Activated T-helper 17 cell treated with anti-CD3 and anti-CD28 coated beads, Interleukin-2, amount 50 U/mL, for 72 hours (primary cell): ENCODE measurements around the gene KLHL18. TPM values are rescaled to one million over a fixed set of nuclear protein-coding genes. Genes with fewer than 3 reads are reported as not detected.

ENCODE experiments used
- ATAC-seq: fragments of 150-1000 bp; cut with Tn5 transposase; replicated peaks from 2 replicates; pipeline ENCODE4 v1.10.0; 2021; ENCODE audit warnings: mild to moderate bottlenecking, moderate library complexity
- H3K27ac Mint-ChIP-seq: one replicate; pipeline ENCODE4 v1.8.0; 2022; ENCODE audit warnings: mixed read lengths
- H3K27me3 Mint-ChIP-seq: one replicate; pipeline ENCODE4 v1.8.0; 2022; ENCODE audit warnings: mixed read lengths
- H3K36me3 Mint-ChIP-seq: one replicate; pipeline ENCODE4 v1.8.0; 2022; ENCODE audit warnings: low read depth, mild to moderate bottlenecking, mixed read lengths
- H3K4me1 Mint-ChIP-seq: one replicate; pipeline ENCODE4 v1.8.0; 2022; ENCODE audit warnings: mixed read lengths
- H3K4me3 Mint-ChIP-seq: one replicate; pipeline ENCODE4 v1.8.0; 2022; ENCODE audit warnings: mild to moderate bottlenecking, mixed read lengths
- H3K9me3 Mint-ChIP-seq: one replicate; pipeline ENCODE4 v1.8.0; 2022; ENCODE audit warnings: mixed read lengths
- total RNA-seq, 2 donors: library from RNA; stranded (reverse); gene quantifications; one replicate each; pipeline ENCODE4 v1.2.3, GENCODE V29; 2022

The KLHL18 gene
- total RNA-seq, 2 donors from 2014 or later, result 19.1 to 54.8 TPM

- ATAC-seq, result no peak
- Mint-ChIP-seq H3K36me3 (peaks cover 14% of the 10 kb centered on the region), H3K27me3 (no peaks in the 10 kb centered on the region), H3K4me3 (no peak overlapping the region), H3K9me3 (no peaks in the 10 kb centered on the region), H3K4me1 (peaks cover 11% of the 10 kb centered on the region), H3K27ac (no peak overlapping the region)
Measured at GRCh38 chr3:47376393-47376792, 93.6 kb downstream of the KLHL18 start.

- no peak for ATAC-seq
- Mint-ChIP-seq H3K27me3 (no peaks in the 10 kb centered on the region), H3K4me3 (no peak overlapping the region), H3K9me3 (no peaks in the 10 kb centered on the region), H3K27ac (no peak overlapping the region), H3K36me3 (peaks cover 20% of the 10 kb centered on the region), H3K4me1 (peaks cover 16% of the 10 kb centered on the region)
Measured at GRCh38 chr3:47377186-47377585, 94.4 kb downstream of the KLHL18 start.

GRCh38 chr3:47378869-47379268 lies 96.1 kb downstream of the KLHL18 start:
- ATAC-seq, result no peak
- Mint-ChIP-seq H3K4me3 (peak overlapping the region; percentile 94), H3K9me3 (no peaks in the 10 kb centered on the region), H3K27ac (peak overlapping the region; percentile 99), H3K36me3 (peaks cover 31% of the 10 kb centered on the region), H3K27me3 (no peaks in the 10 kb centered on the region), H3K4me1 (peaks cover 27% of the 10 kb centered on the region)

GRCh38 chr3:47379411-47379899 lies 96.7 kb downstream of the KLHL18 start:
- peak overlapping the region; percentile 99 for H3K27ac Mint-ChIP-seq
- H3K4me3 Mint-ChIP-seq, result peak overlapping the region; percentile 94
- no peaks in the 10 kb centered on the region for H3K9me3 Mint-ChIP-seq
- H3K27me3 Mint-ChIP-seq, result no peaks in the 10 kb centered on the region
- H3K36me3 Mint-ChIP-seq, result peaks cover 33% of the 10 kb centered on the region
- H3K4me1 Mint-ChIP-seq, result peaks cover 28% of the 10 kb centered on the region
- ATAC-seq, result no peak

GRCh38 chr3:47380026-47380600 lies 97.4 kb downstream of the KLHL18 start:
- no peaks in the 10 kb centered on the region for H3K27me3 Mint-ChIP-seq
- peak overlapping the region; percentile 99 for H3K27ac Mint-ChIP-seq
- peaks cover 28% of the 10 kb centered on the region for H3K4me1 Mint-ChIP-seq
- peaks cover 40% of the 10 kb centered on the region for H3K36me3 Mint-ChIP-seq
- no peak for ATAC-seq
- H3K9me3 Mint-ChIP-seq, result no peaks in the 10 kb centered on the region
- peak overlapping the region; percentile 94 for H3K4me3 Mint-ChIP-seq

GRCh38 chr3:47380601-47381316 lies 98.0 kb downstream of the KLHL18 start, which contains the start of gene PTPN23:
Gene PTPN23, plus strand, starts transcription at chr3:47381021. Its CDS starts 76 bp downstream, at chr3:47381097.
- Mint-ChIP-seq H3K4me1 (peaks cover 31% of the 10 kb centered on the region), H3K4me3 (peak within 1 kb of the TSS; percentile 94)

GRCh38 chr3:47381317-47382157 lies 98.8 kb downstream of the KLHL18 start:
- Mint-ChIP-seq H3K4me3 (peak overlapping the region; percentile 94), H3K9me3 (no peaks in the 10 kb centered on the region), H3K36me3 (peaks cover 54% of the 10 kb centered on the region), H3K27ac (peak overlapping the region; percentile 99), H3K4me1 (peaks cover 36% of the 10 kb centered on the region), H3K27me3 (no peaks in the 10 kb centered on the region)
- ATAC-seq, result peak; percentile 71

More at GRCh38 chr3:47380601-47381316, 98.0 kb downstream of the KLHL18 start, which contains the start of gene PTPN23:
- peak; percentile 88 for ATAC-seq
- Mint-ChIP-seq H3K27ac (peak within 1 kb of the TSS; percentile 99), H3K27me3 (no peaks in the 10 kb centered on the region), H3K36me3 (peaks cover 46% of the 10 kb centered on the region), H3K9me3 (no peaks in the 10 kb centered on the region)

GRCh38 chr3:47384425-47384824 lies 101.7 kb downstream of the KLHL18 start:
- H3K27ac Mint-ChIP-seq, result no peak overlapping the region
- H3K4me1 Mint-ChIP-seq, result peaks cover 41% of the 10 kb centered on the region
- H3K9me3 Mint-ChIP-seq, result no peaks in the 10 kb centered on the region
- no peak overlapping the region for H3K4me3 Mint-ChIP-seq
- H3K36me3 Mint-ChIP-seq, result peaks cover 82% of the 10 kb centered on the region
- H3K27me3 Mint-ChIP-seq, result no peaks in the 10 kb centered on the region
- ATAC-seq, result no peak

GRCh38 chr3:47385007-47385406 lies 102.3 kb downstream of the KLHL18 start:
- Mint-ChIP-seq H3K27me3 (no peaks in the 10 kb centered on the region), H3K4me3 (no peak overlapping the region), H3K9me3 (no peaks in the 10 kb centered on the region), H3K36me3 (peaks cover 79% of the 10 kb centered on the region), H3K4me1 (peaks cover 35% of the 10 kb centered on the region), H3K27ac (no peak overlapping the region)
- ATAC-seq, result no peak

GRCh38 chr3:47385796-47386195 lies 103.1 kb downstream of the KLHL18 start:
- Mint-ChIP-seq H3K36me3 (peaks cover 78% of the 10 kb centered on the region), H3K9me3 (no peaks in the 10 kb centered on the region), H3K27ac (peak overlapping the region; percentile 38), H3K4me3 (no peak overlapping the region), H3K4me1 (peaks cover 31% of the 10 kb centered on the region), H3K27me3 (no peaks in the 10 kb centered on the region)
- ATAC-seq, result no peak

GRCh38 chr3:47392933-47393332 lies 110.2 kb downstream of the KLHL18 start:
- Mint-ChIP-seq H3K9me3 (no peaks in the 10 kb centered on the region), H3K4me3 (no peak overlapping the region), H3K4me1 (peaks cover 9% of the 10 kb centered on the region), H3K27ac (peak overlapping the region; percentile 25), H3K36me3 (peaks cover 45% of the 10 kb centered on the region), H3K27me3 (no peaks in the 10 kb centered on the region)
- no peak for ATAC-seq

GRCh38 chr3:47394140-47394870 lies 111.6 kb downstream of the KLHL18 start:
- no peaks in the 10 kb centered on the region for H3K9me3 Mint-ChIP-seq
- H3K4me1 Mint-ChIP-seq, result peaks cover 9% of the 10 kb centered on the region
- H3K4me3 Mint-ChIP-seq, result no peak overlapping the region
- ATAC-seq, result no peak
- no peaks in the 10 kb centered on the region for H3K27me3 Mint-ChIP-seq
- peaks cover 44% of the 10 kb centered on the region for H3K36me3 Mint-ChIP-seq
- peak overlapping the region; percentile 76 for H3K27ac Mint-ChIP-seq

GRCh38 chr3:47394881-47395280 lies 112.1 kb downstream of the KLHL18 start:
- no peaks in the 10 kb centered on the region for H3K9me3 Mint-ChIP-seq
- no peak overlapping the region for H3K4me3 Mint-ChIP-seq
- ATAC-seq, result no peak
- H3K36me3 Mint-ChIP-seq, result peaks cover 48% of the 10 kb centered on the region
- H3K4me1 Mint-ChIP-seq, result peaks cover 9% of the 10 kb centered on the region
- H3K27me3 Mint-ChIP-seq, result no peaks in the 10 kb centered on the region
- no peak overlapping the region for H3K27ac Mint-ChIP-seq
